Measurements from ENCODE around the gene C8A. TPM values are rescaled to one million over a fixed set of nuclear protein-coding genes. Genes with fewer than 3 reads are reported as not detected.

The C8A gene
- total and polyA plus RNA-seq, 2 of the 8 experiments (the other 6 are each of a cell fraction or from before 2014, with no cell fraction given): not detected

DNA sequence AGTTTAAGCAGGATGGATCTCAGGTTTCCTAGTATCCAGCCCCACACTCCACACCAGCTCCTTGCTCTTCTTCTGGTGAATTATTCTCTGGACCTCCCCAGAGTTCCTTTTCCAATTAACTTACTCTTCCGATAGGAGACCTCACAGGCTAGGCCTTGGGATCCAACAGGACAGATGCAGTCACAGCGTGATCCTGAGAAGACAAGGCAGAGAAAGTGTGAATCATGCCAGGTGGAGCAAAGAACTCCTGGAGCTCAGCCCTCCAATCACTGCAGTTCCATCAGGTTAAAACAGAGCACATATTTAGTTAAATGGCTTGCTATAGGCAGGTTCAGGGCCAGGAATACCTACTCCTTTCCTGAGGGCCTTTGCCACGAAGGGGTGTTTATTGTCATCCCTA is 77.1 kb downstream of the C8A start:
- no peak overlapping the region for H2BK5ac ChIP-seq (ENCODE audit: low read depth, low read length)
- no peak overlapping the region for H3K18ac ChIP-seq (ENCODE audit: extremely low read depth, low read length)
- H3K56ac ChIP-seq (replicated peaks; ENCODE audit: insufficient read length, low read depth, low read length): no peak overlapping the region
- H3K4me1 ChIP-seq (replicated peaks in 1 of 4; ENCODE audit: control insufficient read depth in 3 of 4, insufficient read depth in 4 of 4, low read length in 3 of 4): peaks cover 0 to 5% (median 4%) of the 10 kb centered on the region in 4 experiments; a peak in 4 of 7 replicates
- H2AK5ac ChIP-seq (ENCODE audit: low read depth, low read length): no peak overlapping the region
- H4K91ac ChIP-seq (replicated peaks; ENCODE audit: insufficient read length, low read length): no peak overlapping the region
- no peaks in the 10 kb centered on the region for H3K36me3 ChIP-seq (ENCODE audit: control insufficient read depth in 2 of 4, insufficient read depth in 4 of 4, low read length in 3 of 4)
- no peak overlapping the region for H3K4ac ChIP-seq (replicated peaks; ENCODE audit: insufficient read length, low read depth, low read length)
- no peak for FAIRE-seq
- H3K4me3 ChIP-seq (ENCODE audit: extremely low read depth in 1 of 4, insufficient read depth in 2 of 4, low read depth in 3 of 4, low read length in 4 of 4): no peak overlapping the region
- H3K27ac ChIP-seq (ENCODE audit: low read depth, low read length): no peak overlapping the region
- H3K9me3 ChIP-seq (ENCODE audit: insufficient read depth in 2 of 2, low read depth in 1 of 2, low read length in 1 of 2): no peaks in the 10 kb centered on the region
- H3K9ac ChIP-seq (replicated peaks in 1 of 4; ENCODE audit: extremely low read depth in 1 of 4, low read depth in 3 of 4, low read length in 3 of 4): no peak overlapping the region
- H2AFZ ChIP-seq (ENCODE audit: low read length): no peak overlapping the region
- H3K14ac ChIP-seq (ENCODE audit: insufficient read length): no peak overlapping the region
- H3K23ac ChIP-seq (ENCODE audit: insufficient read length): no peak overlapping the region
- ChIA-PET POLR2A (ENCODE audit: partially characterized antibody) (no interaction called here), CTCF (ENCODE audit: partially characterized antibody) (interaction anchor here (0.7 to 2.6 kb wide), 8 partner anchors 9 to 111 kb away, joined by 3 to 13 read pairs (median 4); partner anchors contain the start of gene C8B)
- WGBS, 2 experiments (ENCODE audit: extremely low coverage in 1 of 2, insufficient coverage in 1 of 2, insufficient read length in 1 of 2, insufficient replicate concordance in 2 of 2, low coverage in 1 of 2, low lambda C conversion rate in 2 of 2, missing lambda C conversion rate in 1 of 2): 91% methylated on average over 3 of the region's 3 CpGs; no CpG with 5 or more reads in 1 of the 2 experiments
- H3K27me3 ChIP-seq (replicated peaks in 1 of 4; ENCODE audit: control insufficient read depth in 3 of 4, extremely low read depth in 1 of 4, insufficient read depth in 3 of 4, low read length in 3 of 4): no peaks in the 10 kb centered on the region
- no peak overlapping the region for H2BK15ac ChIP-seq (ENCODE audit: low read length)
- H3K79me2 ChIP-seq (ENCODE audit: control insufficient read depth in 1 of 2, insufficient read depth in 2 of 2, low read length in 2 of 2): no peaks in the 10 kb centered on the region
- no peak for TF ChIP-seq TAF1 (IDR thresholded peaks at IDR 0.05; ENCODE audit: low read depth, low read length)
- no peak for TF ChIP-seq KDM5A (IDR thresholded peaks at IDR 0.05; ENCODE audit: low read length)
- TF ChIP-seq POLR2AphosphoS5 (IDR thresholded peaks at IDR 0.05; ENCODE audit: low read depth, low read length): no peak
- no peak for TF ChIP-seq POU5F1 (IDR thresholded peaks at IDR 0.05; ENCODE audit: low read depth, low read length)
- no peak for DNase-seq (ENCODE audit: low read depth in 1 of 2, low spot score in 2 of 2)
- H4K8ac ChIP-seq (ENCODE audit: extremely low read depth, insufficient read depth, low read length): no peak overlapping the region
- H3K4me2 ChIP-seq (ENCODE audit: insufficient read depth in 1 of 2, low read depth in 2 of 2, low read length in 2 of 2): no peak overlapping the region
- H3K23me2 ChIP-seq (ENCODE audit: low read depth, low read length): no peaks in the 10 kb centered on the region; the same call in 1 of the 2 replicates
- H4K20me1 ChIP-seq (replicated peaks in 1 of 2; ENCODE audit: control insufficient read depth in 1 of 2, insufficient read depth in 2 of 2, low read length in 2 of 2): no peaks in the 10 kb centered on the region
- H2BK120ac ChIP-seq (replicated peaks; ENCODE audit: low read depth, low read length): no peak overlapping the region
- no peak overlapping the region for H4K5ac ChIP-seq (ENCODE audit: insufficient read length, low read depth, low read length)
- no peak overlapping the region for H2BK12ac ChIP-seq (ENCODE audit: low read depth, low read length)
- H3K79me1 ChIP-seq (ENCODE audit: low read depth, low read length): no peaks in the 10 kb centered on the region
- no peak overlapping the region for H2BK20ac ChIP-seq (ENCODE audit: low read length)

Measured in H1 (cell line).